ENCODE measurements around the gene CBX3. TPM values are rescaled to one million over a fixed set of nuclear protein-coding genes. Genes with fewer than 3 reads are reported as not detected.

Gene CBX3
- total RNA-seq, 2 donors from 2014 or later, result 213 to 219 TPM

GRCh38 chr7:26153241-26153822 lies 48.2 kb upstream of the CBX3 start:
- Mint-ChIP-seq H3K4me3 (peak overlapping the region; percentile 90), H3K27ac (peak overlapping the region; percentile 88), H3K4me1 (peaks cover 37% of the 10 kb centered on the region), H3K9me3 (peaks cover 4% of the 10 kb centered on the region), H3K27me3 (ENCODE audit: insufficient read depth) (no peaks in the 10 kb centered on the region), H3K36me3 (ENCODE audit: low read depth) (peaks cover 5% of the 10 kb centered on the region)
- Histone ChIP-seq H3K4me3 (ENCODE audit: low read length) (peak overlapping the region; percentile 86), H3K27ac (ENCODE audit: low read depth, low read length) (no peak overlapping the region), H3K4me1 (ENCODE audit: control insufficient read depth, insufficient read depth, low read length) (peaks cover 9% of the 10 kb centered on the region), H3K9ac (ENCODE audit: extremely low read depth, low read length, poor library complexity, severe bottlenecking) (peak overlapping the region; percentile 21), H3K27me3 (ENCODE audit: control insufficient read depth, insufficient read depth, low read length, poor library complexity, severe bottlenecking) (no peaks in the 10 kb centered on the region), H3K36me3 (ENCODE audit: control insufficient read depth, insufficient read depth, low read length) (no peaks in the 10 kb centered on the region), H3K9me3 (ENCODE audit: control insufficient read depth, low read length) (no peaks in the 10 kb centered on the region)
- 4 to 6% methylated on average over 15 to 18 of the region's 18 CpGs for WGBS, 2 experiments (ENCODE audit: insufficient coverage in 1 of 2, insufficient read length in 1 of 2)
- DNase-seq, result peak; percentile 80
- peak; percentile 61 for TF ChIP-seq CTCF (conservative IDR thresholded peaks at IDR 0.05)

- peaks cover 45% of the 10 kb centered on the region for H3K4me1 Mint-ChIP-seq
- H3K27me3 ChIP-seq (ENCODE audit: control insufficient read depth, insufficient read depth, low read length, poor library complexity, severe bottlenecking), result no peaks in the 10 kb centered on the region
- WGBS, 2 experiments (ENCODE audit: insufficient coverage in 1 of 2, insufficient read length in 1 of 2), result 56 to 75% methylated on average over 8 to 15 of the region's 15 CpGs
- peaks cover 2% of the 10 kb centered on the region for H3K9me3 Mint-ChIP-seq
- peak overlapping the region; percentile 88 for H3K27ac Mint-ChIP-seq
- H3K36me3 ChIP-seq (ENCODE audit: control insufficient read depth, insufficient read depth, low read length), result no peaks in the 10 kb centered on the region
- no peaks in the 10 kb centered on the region for H3K27me3 Mint-ChIP-seq (ENCODE audit: insufficient read depth)
- H3K27ac ChIP-seq (ENCODE audit: low read depth, low read length), result no peak overlapping the region
- peak overlapping the region; percentile 86 for H3K4me3 ChIP-seq (ENCODE audit: low read length)
- DNase-seq, result peak; percentile 89
- H3K36me3 Mint-ChIP-seq (ENCODE audit: low read depth), result peaks cover 5% of the 10 kb centered on the region
- TF ChIP-seq CTCF (conservative IDR thresholded peaks at IDR 0.05), result no peak
- no peaks in the 10 kb centered on the region for H3K9me3 ChIP-seq (ENCODE audit: control insufficient read depth, low read length)
- H3K9ac ChIP-seq (ENCODE audit: extremely low read depth, low read length, poor library complexity, severe bottlenecking), result no peak overlapping the region
- peak overlapping the region; percentile 90 for H3K4me3 Mint-ChIP-seq
- peaks cover 9% of the 10 kb centered on the region for H3K4me1 ChIP-seq (ENCODE audit: control insufficient read depth, insufficient read depth, low read length)
Measured at GRCh38 chr7:26153823-26154783, 47.4 kb upstream of the CBX3 start.

GRCh38 chr7:26155531-26156375 lies 45.8 kb upstream of the CBX3 start:
- H3K9me3 ChIP-seq (ENCODE audit: control insufficient read depth, low read length), result no peaks in the 10 kb centered on the region
- H3K4me3 Mint-ChIP-seq, result peak overlapping the region; percentile 35
- peaks cover 5% of the 10 kb centered on the region for H3K36me3 Mint-ChIP-seq (ENCODE audit: low read depth)
- peaks cover 48% of the 10 kb centered on the region for H3K4me1 Mint-ChIP-seq
- no peaks in the 10 kb centered on the region for H3K36me3 ChIP-seq (ENCODE audit: control insufficient read depth, insufficient read depth, low read length)
- H3K27me3 ChIP-seq (ENCODE audit: control insufficient read depth, insufficient read depth, low read length, poor library complexity, severe bottlenecking), result no peaks in the 10 kb centered on the region
- H3K27ac ChIP-seq (ENCODE audit: low read depth, low read length), result no peak overlapping the region
- peak overlapping the region; percentile 51 for H3K4me3 ChIP-seq (ENCODE audit: low read length)
- H3K9ac ChIP-seq (ENCODE audit: extremely low read depth, low read length, poor library complexity, severe bottlenecking), result no peak overlapping the region
- peak; percentile 22 for TF ChIP-seq CTCF (conservative IDR thresholded peaks at IDR 0.05)
- H3K4me1 ChIP-seq (ENCODE audit: control insufficient read depth, insufficient read depth, low read length), result peaks cover 9% of the 10 kb centered on the region
- no peaks in the 10 kb centered on the region for H3K27me3 Mint-ChIP-seq (ENCODE audit: insufficient read depth)
- H3K27ac Mint-ChIP-seq, result peak overlapping the region; percentile 91
- 73 to 86% methylated on average over 2 to 5 of the region's 8 CpGs for WGBS, 2 experiments (ENCODE audit: insufficient coverage in 1 of 2, insufficient read length in 1 of 2)
- H3K9me3 Mint-ChIP-seq, result peaks cover 2% of the 10 kb centered on the region
- DNase-seq, result peak; percentile 80

Data from endodermal cell (in vitro differentiated cells).